HG02970 (cell line): ENCODE results near the gene TEX101.
"Not testable (repeated sequence)": the region's sequence is repeated elsewhere in the genome, so short reads cannot be mapped to it uniquely, and the experiment has no call there.

Experiments
- ATAC-seq: cut with Tn5 transposase; IDR thresholded peaks from one replicate; pipeline ENCODE4 v1.9.1; 2021; ENCODE audit warnings: mild to moderate bottlenecking, moderate library complexity, moderate number of reproducible peaks; ENCODE audit not compliant: unreplicated experiment, low FRiP score

Gene TEX101

GRCh38 chr19:43414554-43414953, at the start of gene TEX101:
TEX101 (plus strand) TSS chr19:43414890; CDS start chr19:43415920, 1,030 bp downstream.
- no peak for ATAC-seq

DNA sequence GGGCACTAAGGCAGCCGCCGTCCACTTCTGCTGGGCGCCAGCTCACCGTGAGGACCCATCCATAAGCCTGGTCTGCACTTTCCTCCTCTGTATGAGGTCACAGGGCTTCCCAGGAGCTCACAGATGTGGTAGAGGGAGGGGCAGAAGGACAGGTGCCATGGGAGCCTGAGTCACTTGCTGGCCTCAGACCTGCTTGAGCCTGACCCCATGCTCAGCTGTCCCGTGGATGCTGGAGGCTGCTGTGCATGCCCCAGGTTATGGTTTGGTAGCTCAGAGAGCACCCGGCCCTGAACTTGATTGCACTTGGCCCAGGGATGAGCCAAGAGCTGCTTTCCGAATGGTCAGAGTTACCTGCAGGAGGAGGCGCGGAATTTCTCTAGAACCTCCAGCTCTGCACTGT, 49.0 kb upstream of the TEX101 start:
- ATAC-seq = not testable (repeated sequence)

DNA sequence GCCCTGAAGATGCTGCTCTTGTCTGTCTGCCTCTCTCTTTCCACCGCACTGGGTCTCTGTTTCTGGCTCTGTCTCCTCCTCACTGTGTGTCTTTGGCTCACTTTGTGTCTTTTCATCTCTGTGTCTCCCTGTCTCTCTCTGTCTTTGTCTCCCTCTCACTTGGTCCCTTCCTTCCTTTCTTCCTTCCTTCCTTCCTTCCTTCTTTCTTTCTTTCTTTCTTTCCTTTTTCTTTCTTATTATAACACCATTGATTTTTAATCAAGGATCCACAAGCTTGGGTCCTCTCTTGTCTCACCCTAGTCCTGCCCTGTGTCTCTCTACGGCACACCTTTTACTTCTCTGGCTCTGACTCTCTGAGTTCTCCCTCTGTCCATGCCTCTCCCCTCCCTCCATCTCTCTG, 46.9 kb upstream of the TEX101 start:
- no peak for ATAC-seq

- ATAC-seq = not testable (repeated sequence)
Observed at GRCh38 chr19:43368897-43369296, 45.8 kb upstream of the TEX101 start.

GRCh38 chr19:43371909-43372308, 42.8 kb upstream of the TEX101 start:
- no peak for ATAC-seq

- ATAC-seq = no peak
Observed at GRCh38 chr19:43372462-43372861, 42.2 kb upstream of the TEX101 start.

GRCh38 chr19:43377624-43378023, 37.1 kb upstream of the TEX101 start:
- ATAC-seq = not testable (repeated sequence)

- no peak for ATAC-seq
Observed at GRCh38 chr19:43380008-43380407, 34.7 kb upstream of the TEX101 start.

DNA sequence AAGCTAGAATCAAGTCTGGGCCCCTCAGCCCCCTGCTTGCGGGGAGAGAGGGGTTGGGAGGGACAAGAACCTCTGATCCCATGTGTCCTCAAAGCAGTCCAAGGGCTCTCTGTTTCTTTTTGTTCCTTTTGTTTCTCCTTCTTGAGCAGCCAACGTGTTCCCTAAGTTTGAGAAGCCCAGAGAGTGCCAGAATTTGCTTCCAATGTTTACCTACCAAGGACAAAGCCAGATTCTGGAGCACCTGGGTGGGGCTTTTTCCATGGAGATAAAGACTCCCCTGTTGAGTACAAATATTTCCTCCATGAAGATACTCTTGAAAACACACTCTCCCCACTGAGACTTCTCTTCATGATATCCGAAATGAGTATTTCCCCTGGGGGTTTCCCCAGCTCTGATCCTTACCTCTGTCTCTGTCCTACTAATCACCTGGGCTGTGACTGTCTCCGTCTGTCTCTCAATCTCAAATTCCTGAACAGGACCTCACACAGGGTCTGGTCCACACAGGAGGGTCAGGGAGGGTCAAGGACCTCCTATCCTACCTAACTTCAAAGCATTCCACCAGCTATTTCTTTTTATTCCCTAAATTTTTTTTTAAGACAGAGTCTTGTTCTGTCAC, 33.8 kb upstream of the TEX101 start:
- no peak for ATAC-seq

- not testable (repeated sequence) for ATAC-seq
Observed at GRCh38 chr19:43382586-43383216, 32.0 kb upstream of the TEX101 start.

DNA sequence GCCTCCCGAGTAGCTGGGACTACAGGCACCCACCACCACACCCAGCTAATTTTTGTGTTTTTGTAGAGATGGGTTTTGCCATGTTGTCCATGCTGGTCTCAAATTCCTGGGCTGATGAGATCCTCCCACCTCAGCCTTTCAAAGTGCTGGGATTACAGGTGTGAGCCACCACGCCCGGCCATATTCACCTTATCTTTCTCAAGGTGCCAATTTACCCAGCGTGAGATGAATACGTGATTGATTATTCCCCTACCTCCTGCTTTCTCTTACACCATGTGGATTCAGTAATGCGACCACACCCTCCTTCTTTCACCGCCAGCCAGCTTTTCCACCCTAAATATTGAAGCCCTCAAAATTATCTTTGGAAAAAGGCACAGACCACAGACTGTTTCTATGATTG, 31.4 kb upstream of the TEX101 start:
- ATAC-seq = not testable (repeated sequence)

- ATAC-seq = not testable (repeated sequence)
Observed at GRCh38 chr19:43383759-43384158, 30.9 kb upstream of the TEX101 start.

DNA sequence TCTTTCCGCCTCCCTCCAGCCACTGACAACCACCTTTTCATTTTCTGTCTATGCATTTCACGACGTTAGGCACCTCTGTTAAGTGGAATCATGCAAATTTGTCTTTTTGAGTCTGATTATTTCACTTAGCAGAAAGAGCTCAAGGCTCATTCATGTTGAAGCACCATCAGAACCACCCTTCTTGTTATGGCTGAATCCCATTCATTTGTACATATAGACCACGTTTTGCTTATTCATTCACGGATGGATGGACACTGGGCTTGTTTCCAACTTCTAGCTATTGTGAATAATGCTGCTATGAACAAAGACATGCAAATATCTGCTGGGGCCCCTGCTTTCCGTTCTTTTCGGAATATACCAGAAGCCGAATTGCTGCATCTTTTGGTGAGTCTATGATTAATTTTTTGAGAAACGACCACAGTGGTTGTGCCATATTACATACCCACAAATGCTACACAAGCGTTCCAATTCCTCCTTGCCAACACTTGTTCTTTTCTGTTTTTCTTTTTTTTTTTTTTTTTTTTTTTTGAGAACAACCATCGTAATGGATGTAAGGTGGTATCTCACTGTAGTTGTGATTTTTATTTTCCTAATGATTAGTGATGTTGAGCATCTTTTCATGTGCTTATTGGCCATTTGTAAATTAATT, 23.7 kb upstream of the TEX101 start:
- ATAC-seq = not testable (repeated sequence)

- ATAC-seq = not testable (repeated sequence)
Observed at GRCh38 chr19:43391552-43391935, 23.1 kb upstream of the TEX101 start.

- ATAC-seq = not testable (repeated sequence)
Observed at GRCh38 chr19:43393501-43393900, 21.2 kb upstream of the TEX101 start.

- no peak for ATAC-seq
Observed at GRCh38 chr19:43395561-43395960, 19.1 kb upstream of the TEX101 start.

- ATAC-seq = no peak
Observed at GRCh38 chr19:43406297-43406696, 8.4 kb upstream of the TEX101 start.

DNA sequence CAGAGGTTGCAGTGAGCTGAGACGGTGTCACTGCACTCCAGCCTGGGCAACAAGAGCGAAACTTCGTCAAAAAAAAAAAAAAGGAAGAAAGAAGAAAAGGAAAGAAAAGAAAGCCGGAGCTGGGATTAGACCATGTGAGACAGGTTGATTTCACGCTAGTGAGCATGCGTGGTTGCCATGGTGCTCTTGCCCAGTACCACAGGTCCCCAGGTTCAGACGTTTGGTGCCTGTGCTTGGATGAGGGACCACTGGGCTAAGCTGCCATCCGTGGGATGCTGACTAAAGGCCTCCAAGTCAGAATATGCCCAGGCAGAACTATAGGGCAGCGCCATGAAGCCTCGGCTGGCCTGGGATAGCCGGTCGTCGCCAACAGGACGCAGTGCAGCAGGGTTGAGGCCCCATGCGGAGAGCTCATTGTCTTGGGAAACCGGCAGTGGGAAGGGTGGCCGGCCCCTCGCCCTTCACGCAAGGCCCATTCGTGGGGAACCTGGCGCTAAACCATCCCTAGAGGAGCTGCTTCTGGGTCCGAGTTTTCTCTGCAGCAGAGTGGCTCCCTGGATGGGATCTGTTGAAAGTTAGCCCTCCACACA, 7.2 kb upstream of the TEX101 start:
- ATAC-seq = no peak

DNA sequence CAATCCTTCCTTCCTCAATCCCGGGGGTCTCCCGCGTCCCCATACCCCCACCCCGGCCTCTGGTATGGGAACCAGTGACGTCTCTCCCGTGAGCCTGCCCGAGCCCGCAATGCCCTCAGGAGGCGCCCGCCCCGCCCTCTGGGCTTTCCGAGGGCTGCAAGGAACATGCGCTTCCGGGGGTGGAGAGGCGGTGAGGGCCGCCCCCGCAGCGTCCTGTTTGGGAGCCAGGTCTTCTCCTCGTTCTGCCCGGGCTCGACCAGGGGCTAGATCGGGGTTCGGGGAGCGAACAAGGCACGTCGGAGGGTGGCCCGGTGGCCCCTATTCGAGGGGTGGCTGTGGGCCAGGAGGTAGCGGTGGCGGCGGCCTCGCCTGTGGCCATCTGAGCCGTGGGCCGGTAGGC, 6.6 kb upstream of the TEX101 start:
- ATAC-seq = no peak

DNA sequence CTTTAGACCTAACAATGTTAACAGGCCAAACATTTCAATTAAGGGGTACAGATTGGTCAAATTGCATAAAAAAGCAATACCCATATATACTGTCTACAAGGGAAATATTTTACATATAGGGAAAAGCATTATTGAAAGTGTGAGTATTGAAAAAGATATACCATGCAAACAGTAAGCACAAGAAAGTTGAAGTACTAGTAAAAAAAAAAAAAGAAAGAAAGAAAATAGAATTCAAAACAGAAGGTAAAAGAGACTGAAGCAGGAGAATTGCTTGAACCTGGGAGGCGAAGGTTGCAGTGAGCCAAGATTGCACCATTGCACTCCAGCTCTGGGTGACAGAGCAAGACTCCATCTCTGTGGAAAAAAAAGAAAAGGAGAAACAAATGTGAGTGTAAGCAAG, 5.3 kb upstream of the TEX101 start:
- ATAC-seq = no peak

DNA sequence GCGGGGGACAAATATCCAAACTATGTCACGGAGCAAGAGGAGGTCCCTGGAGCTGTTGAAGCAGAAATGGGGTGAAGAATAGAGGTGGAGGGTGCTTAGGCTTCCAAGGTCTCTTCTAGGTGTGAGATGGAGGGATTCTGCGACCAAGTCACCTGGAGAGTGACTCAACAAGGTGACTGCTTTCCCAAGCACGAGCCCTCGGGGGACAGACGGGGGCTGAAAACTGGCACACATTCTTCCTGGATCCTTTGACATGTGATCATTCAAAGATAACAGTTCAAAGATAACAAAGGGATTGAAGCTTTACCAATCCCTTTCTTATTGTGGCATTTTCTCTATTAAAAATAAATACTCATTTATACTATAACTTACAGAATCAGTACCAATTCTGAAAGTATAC, 2.2 kb upstream of the TEX101 start:
- no peak for ATAC-seq
